Glutamatergic neuron (in vitro differentiated cells): ENCODE measurements around the gene QSOX1. TPM values are rescaled to one million over a fixed set of nuclear protein-coding genes. Genes with fewer than 3 reads are reported as not detected.

Experiments used
- DNase-seq: peaks from one replicate; pipeline ENCODE4 v3.0.0; 2022
- H3K27ac Mint-ChIP-seq: one replicate; pipeline ENCODE4 v1.8.0; 2020; ENCODE audit warnings: mild to moderate bottlenecking, mixed read lengths, inconsistent platforms; ENCODE audit not compliant: unreplicated experiment
- H3K27me3 Mint-ChIP-seq: one replicate; pipeline ENCODE4 v1.8.0; 2020; ENCODE audit warnings: mild to moderate bottlenecking, moderate library complexity, mixed read lengths, inconsistent platforms; ENCODE audit not compliant: unreplicated experiment
- H3K36me3 Mint-ChIP-seq: one replicate; pipeline ENCODE4 v1.8.0; 2020; ENCODE audit warnings: mild to moderate bottlenecking, mixed read lengths, inconsistent platforms; ENCODE audit not compliant: unreplicated experiment
- H3K4me1 Mint-ChIP-seq: one replicate; pipeline ENCODE4 v1.8.0; 2020; ENCODE audit warnings: mild to moderate bottlenecking, low read depth, mixed read lengths, inconsistent platforms; ENCODE audit not compliant: unreplicated experiment
- H3K4me3 Mint-ChIP-seq: one replicate; pipeline ENCODE4 v1.8.0; 2020; ENCODE audit warnings: mild to moderate bottlenecking, mixed read lengths, inconsistent platforms; ENCODE audit not compliant: unreplicated experiment
- H3K9me3 Mint-ChIP-seq: one replicate; pipeline ENCODE4 v1.8.0; 2020; ENCODE audit warnings: mild to moderate bottlenecking, moderate library complexity, mixed read lengths, inconsistent platforms; ENCODE audit not compliant: unreplicated experiment
- total RNA-seq: library from RNA; stranded (reverse); fragmentation: NEBNext Ultra II Directional; extraction: Animal tissue kit (Norgen Biotek cat#: 25700); gene quantifications from one replicate; pipeline ENCODE4 v1.2.1, GENCODE V29; 2021; ENCODE audit not compliant: unreplicated experiment
- TF ChIP-seq, protein P1 (sequence below): fragments of 200-600 bp; sonication (generic); IDR thresholded peaks from one replicate; pipeline ENCODE4 v1.5.0; 2021; ENCODE audit not compliant: partially characterized antibody, unreplicated experiment

Gene QSOX1
- total RNA-seq, 1 donor from 2014 or later, result 46.1 TPM

DNA sequence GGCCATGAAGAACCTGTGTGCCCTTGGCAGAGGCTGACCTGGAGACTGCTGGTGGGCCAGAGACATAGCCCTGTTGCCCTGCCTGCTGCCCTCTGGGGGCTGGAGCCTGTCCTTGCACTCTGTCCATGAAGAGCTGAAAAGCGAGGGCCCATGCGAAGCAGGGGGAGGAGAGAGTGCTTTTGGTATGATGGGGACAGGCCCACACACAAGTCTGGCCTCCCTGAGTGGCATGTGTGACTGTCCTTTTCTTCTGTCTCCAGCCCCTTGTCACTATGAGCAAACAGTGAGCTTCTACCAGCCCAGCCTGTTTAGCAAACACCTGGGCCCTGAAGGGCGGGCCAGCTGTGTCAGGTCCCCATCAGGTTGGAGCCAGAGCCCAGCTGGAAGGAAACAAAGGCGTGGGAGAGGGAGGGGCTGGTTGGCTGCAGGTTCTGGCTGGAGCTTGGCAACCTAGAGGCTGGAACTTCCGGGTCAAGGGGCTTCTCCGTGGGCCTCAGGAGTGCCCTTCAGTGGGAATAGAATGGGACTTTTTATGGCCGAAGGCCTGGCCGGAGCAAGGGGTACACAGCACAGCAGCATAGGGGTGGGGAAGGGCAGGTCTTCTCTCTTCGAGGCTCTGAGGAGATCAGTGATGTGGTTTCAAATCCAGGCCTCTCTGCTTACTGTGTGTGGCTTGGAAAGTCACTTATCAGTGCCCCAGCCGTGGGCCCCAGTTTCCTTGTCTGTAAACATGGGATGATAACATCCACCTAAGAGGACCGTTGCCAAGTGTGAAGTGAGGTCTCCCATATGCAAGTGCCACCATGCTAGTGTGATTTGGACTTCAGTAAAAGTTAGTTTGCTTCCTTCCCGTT lies 14.3 kb downstream of the QSOX1 start:
- H3K27ac Mint-ChIP-seq, result no peak overlapping the region
- peak; percentile 76 for DNase-seq
- H3K9me3 Mint-ChIP-seq, result peaks cover 11% of the 10 kb centered on the region
- peaks cover 24% of the 10 kb centered on the region for H3K27me3 Mint-ChIP-seq
- H3K4me1 Mint-ChIP-seq, result peaks cover 42% of the 10 kb centered on the region
- peak overlapping the region; percentile 15 for H3K4me3 Mint-ChIP-seq
- peaks cover 13% of the 10 kb centered on the region for H3K36me3 Mint-ChIP-seq
- TF ChIP-seq, protein P1, sequence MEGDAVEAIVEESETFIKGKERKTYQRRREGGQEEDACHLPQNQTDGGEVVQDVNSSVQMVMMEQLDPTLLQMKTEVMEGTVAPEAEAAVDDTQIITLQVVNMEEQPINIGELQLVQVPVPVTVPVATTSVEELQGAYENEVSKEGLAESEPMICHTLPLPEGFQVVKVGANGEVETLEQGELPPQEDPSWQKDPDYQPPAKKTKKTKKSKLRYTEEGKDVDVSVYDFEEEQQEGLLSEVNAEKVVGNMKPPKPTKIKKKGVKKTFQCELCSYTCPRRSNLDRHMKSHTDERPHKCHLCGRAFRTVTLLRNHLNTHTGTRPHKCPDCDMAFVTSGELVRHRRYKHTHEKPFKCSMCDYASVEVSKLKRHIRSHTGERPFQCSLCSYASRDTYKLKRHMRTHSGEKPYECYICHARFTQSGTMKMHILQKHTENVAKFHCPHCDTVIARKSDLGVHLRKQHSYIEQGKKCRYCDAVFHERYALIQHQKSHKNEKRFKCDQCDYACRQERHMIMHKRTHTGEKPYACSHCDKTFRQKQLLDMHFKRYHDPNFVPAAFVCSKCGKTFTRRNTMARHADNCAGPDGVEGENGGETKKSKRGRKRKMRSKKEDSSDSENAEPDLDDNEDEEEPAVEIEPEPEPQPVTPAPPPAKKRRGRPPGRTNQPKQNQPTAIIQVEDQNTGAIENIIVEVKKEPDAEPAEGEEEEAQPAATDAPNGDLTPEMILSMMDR, result peak; percentile 58

DNA sequence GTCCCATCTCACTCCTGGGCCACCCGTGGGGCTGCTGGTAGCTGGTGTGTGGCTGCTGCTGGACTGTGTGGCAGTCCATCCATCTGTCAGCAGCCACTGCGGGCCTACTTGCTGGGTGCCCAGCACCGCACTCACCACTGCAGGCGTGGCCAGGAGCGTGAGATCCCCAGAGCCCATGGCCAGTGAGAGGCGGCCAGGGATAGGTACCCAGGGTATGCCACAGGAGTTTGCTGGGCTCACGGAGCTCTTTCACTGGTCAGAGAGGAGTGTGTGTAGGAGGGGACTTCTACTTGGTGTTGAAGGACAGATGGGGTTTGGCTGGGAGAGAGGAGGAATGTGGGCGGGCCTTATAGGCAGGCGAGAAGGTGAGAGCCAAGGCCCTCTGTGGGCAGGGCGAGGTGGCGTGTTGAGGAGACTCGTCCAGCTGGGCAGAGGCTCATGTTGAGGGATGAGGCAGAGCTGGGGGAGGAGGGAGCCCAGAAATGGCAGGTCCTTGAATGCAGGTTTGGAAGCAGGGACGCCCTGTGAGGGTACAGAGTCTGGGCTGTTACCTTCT lies 15.0 kb downstream of the QSOX1 start:
- no peak for DNase-seq
- peaks cover 11% of the 10 kb centered on the region for H3K9me3 Mint-ChIP-seq
- no peak overlapping the region for H3K4me3 Mint-ChIP-seq
- peaks cover 21% of the 10 kb centered on the region for H3K27me3 Mint-ChIP-seq
- H3K4me1 Mint-ChIP-seq, result peaks cover 47% of the 10 kb centered on the region
- TF ChIP-seq, protein P1, result no peak
- no peak overlapping the region for H3K27ac Mint-ChIP-seq
- H3K36me3 Mint-ChIP-seq, result peaks cover 10% of the 10 kb centered on the region

DNA sequence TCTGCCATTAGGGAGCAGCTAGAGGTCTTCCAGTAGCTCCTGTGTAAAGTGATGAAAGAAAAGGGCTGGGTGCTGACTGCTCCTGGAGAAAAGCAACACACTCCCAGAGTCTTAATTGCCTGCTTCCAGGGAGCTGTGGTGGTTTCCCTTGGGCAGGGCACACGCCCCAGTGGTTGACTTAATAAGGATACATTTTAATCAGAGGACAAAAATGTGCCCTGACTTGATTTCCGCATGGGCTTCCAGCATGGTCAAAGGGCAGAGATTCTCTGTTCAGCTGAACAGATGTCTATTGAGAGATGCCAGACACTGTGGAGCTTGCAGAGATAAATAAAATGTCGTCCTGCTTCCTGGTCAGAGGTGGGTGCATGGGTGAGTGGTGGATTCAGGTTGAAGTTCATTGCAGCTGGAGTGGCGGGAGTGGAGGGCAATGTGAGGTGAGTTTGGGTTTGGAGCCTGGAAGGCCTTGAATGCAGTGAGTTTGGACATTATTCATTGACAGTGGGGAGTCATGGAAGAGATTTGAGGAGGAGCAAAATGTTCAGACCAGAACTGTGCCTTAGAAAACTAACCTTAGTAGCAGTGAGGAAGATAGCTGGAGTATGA lies 16.0 kb downstream of the QSOX1 start:
- H3K36me3 Mint-ChIP-seq, result peaks cover 3% of the 10 kb centered on the region
- no peak for DNase-seq
- TF ChIP-seq, protein P1, result no peak
- H3K4me1 Mint-ChIP-seq, result peaks cover 39% of the 10 kb centered on the region
- H3K27ac Mint-ChIP-seq, result peak overlapping the region; percentile 45
- H3K9me3 Mint-ChIP-seq, result peaks cover 11% of the 10 kb centered on the region
- no peak overlapping the region for H3K4me3 Mint-ChIP-seq
- peaks cover 15% of the 10 kb centered on the region for H3K27me3 Mint-ChIP-seq

DNA sequence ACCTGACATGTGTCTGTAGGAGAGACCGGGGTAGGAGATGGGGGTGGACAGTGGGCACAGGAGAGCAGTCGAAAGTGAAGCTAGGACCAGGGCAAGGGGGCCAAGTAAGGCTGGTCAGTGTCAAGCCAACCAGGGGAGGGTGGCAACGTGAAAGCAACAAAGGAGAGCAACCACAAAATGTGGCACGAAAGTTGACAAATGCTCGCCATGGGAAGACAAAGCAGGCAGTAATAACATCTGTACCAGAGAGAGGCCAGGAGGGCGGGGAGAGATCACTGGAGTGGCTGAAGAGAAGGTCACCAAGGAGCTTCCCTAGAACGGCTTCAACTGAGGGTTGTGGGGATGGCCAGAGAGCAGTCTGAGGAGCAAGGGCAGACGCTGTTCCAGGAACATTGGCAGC lies 17.0 kb downstream of the QSOX1 start:
- Mint-ChIP-seq H3K27me3 (peaks cover 15% of the 10 kb centered on the region), H3K36me3 (peaks cover 3% of the 10 kb centered on the region), H3K27ac (peak overlapping the region; percentile 18), H3K9me3 (peaks cover 11% of the 10 kb centered on the region), H3K4me1 (peaks cover 38% of the 10 kb centered on the region), H3K4me3 (peak overlapping the region; percentile 37)
- TF ChIP-seq, protein P1, result no peak
- peak; percentile 8 for DNase-seq

DNA sequence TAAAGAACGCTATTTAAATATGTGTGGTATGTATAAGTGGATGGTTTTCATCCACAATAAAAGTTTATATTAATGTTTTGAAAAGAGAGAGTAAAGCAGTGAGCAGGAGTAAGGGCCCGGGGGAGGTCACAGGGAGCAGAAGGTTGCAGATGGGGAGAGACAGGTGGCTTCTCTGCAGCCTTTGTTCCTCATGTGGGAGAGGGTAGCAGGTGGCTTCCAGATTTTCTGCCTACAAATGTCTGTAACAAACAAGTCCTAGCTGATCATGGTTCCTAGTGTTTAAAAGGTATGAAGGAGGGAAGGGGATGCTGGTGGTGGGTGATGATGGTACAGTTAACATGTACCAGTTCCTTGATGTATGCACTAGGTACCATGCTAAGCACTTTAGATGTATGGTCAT lies 18.8 kb downstream of the QSOX1 start:
- Mint-ChIP-seq H3K36me3 (peaks cover 3% of the 10 kb centered on the region), H3K4me1 (peaks cover 44% of the 10 kb centered on the region), H3K4me3 (peak overlapping the region; percentile 74), H3K27ac (peak overlapping the region; percentile 93), H3K27me3 (peaks cover 15% of the 10 kb centered on the region), H3K9me3 (peaks cover 14% of the 10 kb centered on the region)
- peak; percentile 64 for DNase-seq
- TF ChIP-seq, protein P1, result no peak
